ENCODE measurements around the gene LRRFIP2.

DNA sequence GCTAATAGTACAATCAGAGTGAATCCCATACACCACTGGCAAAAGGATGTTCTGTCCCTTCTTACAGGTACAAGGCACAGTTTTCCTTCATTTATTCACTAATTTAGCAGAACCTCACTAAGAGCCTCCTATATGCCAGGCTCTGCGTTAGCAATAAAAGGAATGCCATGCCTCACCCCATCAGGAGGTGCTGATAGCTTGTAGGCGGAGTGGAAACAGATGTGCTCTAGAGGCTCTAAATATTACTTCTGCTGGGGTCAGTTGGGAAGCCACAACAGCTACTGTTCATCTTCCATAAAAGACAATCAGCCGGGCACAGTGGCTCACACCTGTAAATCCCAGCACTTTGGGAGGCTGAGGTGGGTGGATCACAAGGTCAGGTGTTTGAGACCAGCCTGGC lies 156.7 kb downstream of the LRRFIP2 start:
- TF ChIP-seq, protein P1, sequence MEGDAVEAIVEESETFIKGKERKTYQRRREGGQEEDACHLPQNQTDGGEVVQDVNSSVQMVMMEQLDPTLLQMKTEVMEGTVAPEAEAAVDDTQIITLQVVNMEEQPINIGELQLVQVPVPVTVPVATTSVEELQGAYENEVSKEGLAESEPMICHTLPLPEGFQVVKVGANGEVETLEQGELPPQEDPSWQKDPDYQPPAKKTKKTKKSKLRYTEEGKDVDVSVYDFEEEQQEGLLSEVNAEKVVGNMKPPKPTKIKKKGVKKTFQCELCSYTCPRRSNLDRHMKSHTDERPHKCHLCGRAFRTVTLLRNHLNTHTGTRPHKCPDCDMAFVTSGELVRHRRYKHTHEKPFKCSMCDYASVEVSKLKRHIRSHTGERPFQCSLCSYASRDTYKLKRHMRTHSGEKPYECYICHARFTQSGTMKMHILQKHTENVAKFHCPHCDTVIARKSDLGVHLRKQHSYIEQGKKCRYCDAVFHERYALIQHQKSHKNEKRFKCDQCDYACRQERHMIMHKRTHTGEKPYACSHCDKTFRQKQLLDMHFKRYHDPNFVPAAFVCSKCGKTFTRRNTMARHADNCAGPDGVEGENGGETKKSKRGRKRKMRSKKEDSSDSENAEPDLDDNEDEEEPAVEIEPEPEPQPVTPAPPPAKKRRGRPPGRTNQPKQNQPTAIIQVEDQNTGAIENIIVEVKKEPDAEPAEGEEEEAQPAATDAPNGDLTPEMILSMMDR (IDR thresholded peaks at IDR 0.05), result no peak
- TF ChIP-seq POLR2A (IDR thresholded peaks at IDR 0.05), result no peak
